Chondrocyte (in vitro differentiated cells): Measurements from ENCODE around the gene TRIP10. TPM values are rescaled to one million over a fixed set of nuclear protein-coding genes. Genes with fewer than 3 reads are reported as not detected.

Source experiments
- DNase-seq: peaks from one replicate; pipeline ENCODE4 v3.0.0; 2021; ENCODE audit warnings: mixed read lengths, low spot score
- H3K27ac Mint-ChIP-seq: one replicate; pipeline ENCODE4 v1.8.0; 2021; ENCODE audit warnings: mild to moderate bottlenecking, moderate library complexity, mixed read lengths; ENCODE audit not compliant: unreplicated experiment
- H3K27me3 Mint-ChIP-seq: 2 replicates; pipeline ENCODE4 v1.8.0; 2021; ENCODE audit warnings: low read depth, mixed read lengths
- H3K36me3 Mint-ChIP-seq: 2 replicates; pipeline ENCODE4 v1.8.0; 2021; ENCODE audit warnings: low read depth, mixed read lengths
- H3K4me1 Mint-ChIP-seq: 2 replicates; pipeline ENCODE4 v1.8.0; 2021; ENCODE audit warnings: low read depth, mild to moderate bottlenecking, mixed read lengths
- H3K4me3 Mint-ChIP-seq: one replicate; pipeline ENCODE4 v1.8.0; 2021; ENCODE audit warnings: mild to moderate bottlenecking, moderate library complexity, mixed read lengths; ENCODE audit not compliant: unreplicated experiment
- H3K9me3 Mint-ChIP-seq: 2 replicates; pipeline ENCODE4 v1.8.0; 2021; ENCODE audit warnings: low read depth, mixed read lengths
- CTCF ChIP-seq: fragments of 200-600 bp; sonication (generic); IDR thresholded peaks from 2 replicates; pipeline ENCODE4 v1.5.0; 2021; ENCODE audit warnings: antibody characterized with exemption, mild to moderate bottlenecking, moderate library complexity
- total RNA-seq: library from RNA; stranded (reverse); gene quantifications from 3 replicates; pipeline ENCODE4 v1.2.1, GENCODE V29; 2021

The TRIP10 gene
- total RNA-seq, 1 donor from 2014 or later, result 107 TPM

- no peaks in the 10 kb centered on the region for H3K4me1 Mint-ChIP-seq
- no peaks in the 10 kb centered on the region for H3K9me3 Mint-ChIP-seq
- no peaks in the 10 kb centered on the region for H3K36me3 Mint-ChIP-seq
- H3K4me3 Mint-ChIP-seq, result no peak overlapping the region
- no peak overlapping the region for H3K27ac Mint-ChIP-seq
- peaks cover 22% of the 10 kb centered on the region for H3K27me3 Mint-ChIP-seq
- TF ChIP-seq CTCF, result no peak
- no peak for DNase-seq
These were observed 22.9 kb upstream of the TRIP10 start for GRCh38 chr19:6716610-6716970.

GRCh38 chr19:6717036-6717435 is 22.4 kb upstream of the TRIP10 start:
- Mint-ChIP-seq H3K27me3 (peaks cover 23% of the 10 kb centered on the region), H3K4me3 (no peak overlapping the region), H3K27ac (no peak overlapping the region), H3K4me1 (no peaks in the 10 kb centered on the region), H3K9me3 (no peaks in the 10 kb centered on the region), H3K36me3 (no peaks in the 10 kb centered on the region)
- peak; percentile 33 for TF ChIP-seq CTCF
- no peak for DNase-seq

- H3K4me3 Mint-ChIP-seq, result no peak overlapping the region
- H3K36me3 Mint-ChIP-seq, result no peaks in the 10 kb centered on the region
- TF ChIP-seq CTCF, result no peak
These were observed 22.0 kb upstream of the TRIP10 start for GRCh38 chr19:6717441-6717971.

GRCh38 chr19:6718111-6718740 is 21.3 kb upstream of the TRIP10 start:
- H3K36me3 Mint-ChIP-seq, result no peaks in the 10 kb centered on the region

More at GRCh38 chr19:6717441-6717971, 22.0 kb upstream of the TRIP10 start:
- H3K4me1 Mint-ChIP-seq, result no peaks in the 10 kb centered on the region
- no peak overlapping the region for H3K27ac Mint-ChIP-seq
- DNase-seq, result no peak
- H3K27me3 Mint-ChIP-seq, result peaks cover 23% of the 10 kb centered on the region
- no peaks in the 10 kb centered on the region for H3K9me3 Mint-ChIP-seq

More at GRCh38 chr19:6718111-6718740, 21.3 kb upstream of the TRIP10 start:
- H3K27ac Mint-ChIP-seq, result no peak overlapping the region
- no peak for DNase-seq
- no peak for TF ChIP-seq CTCF
- H3K4me1 Mint-ChIP-seq, result peaks cover 3% of the 10 kb centered on the region
- no peaks in the 10 kb centered on the region for H3K9me3 Mint-ChIP-seq
- H3K27me3 Mint-ChIP-seq, result peaks cover 23% of the 10 kb centered on the region
- H3K4me3 Mint-ChIP-seq, result no peak overlapping the region
